ENCODE data around the gene CISD2.
"Not testable (repeated sequence)": the region's sequence is repeated elsewhere in the genome, so short reads cannot be mapped to it uniquely, and the experiment has no call there.

The CISD2 gene

GRCh38 chr4:102918859-102919258, 50.1 kb downstream of the CISD2 start:
- DNase-seq (ENCODE audit: low read depth in 3 of 3), result no peak

GRCh38 chr4:102919697-102920096, 50.9 kb downstream of the CISD2 start:
- DNase-seq (ENCODE audit: low read depth in 3 of 3), result not testable (repeated sequence)

- DNase-seq (ENCODE audit: low read depth in 3 of 3), result no peak
These were observed 66.9 kb downstream of the CISD2 start for GRCh38 chr4:102935716-102936115.

- DNase-seq (ENCODE audit: low read depth in 3 of 3), result not testable (repeated sequence)
These were observed 69.3 kb downstream of the CISD2 start for GRCh38 chr4:102938063-102938462.

All from stimulated activated CD4-positive, alpha-beta T cell treated with anti-CD3 and anti-CD28 coated beads, TNF-alpha, amount 100 ng/mL, for 4 hours (primary cell).